Brain microvascular endothelial cell (primary cell): ENCODE measurements around the gene ARHGAP8.

Experiments used
- DNase-seq: peaks from one replicate; pipeline ENCODE4 v3.0.0-alpha.2; 2020
- H3K27ac ChIP-seq: fragments of 250-450 bp; sonication (Bioruptor Pico); 2 replicates; pipeline ENCODE4 v1.5.1; 2020; ENCODE audit warnings: mild to moderate bottlenecking, moderate library complexity
- H3K27me3 ChIP-seq: fragments of 250-450 bp; sonication (Bioruptor Pico); replicated peaks from 2 replicates; pipeline ENCODE4 v1.5.1; 2020; ENCODE audit warnings: mild to moderate bottlenecking
- H3K36me3 ChIP-seq: fragments of 250-450 bp; sonication (Bioruptor Pico); replicated peaks from 2 replicates; pipeline ENCODE4 v1.5.1; 2020; ENCODE audit warnings: mild to moderate bottlenecking
- H3K4me3 ChIP-seq: 2 replicates; pipeline ENCODE4 v1.5.1; 2011; ENCODE audit warnings: low read depth, mild to moderate bottlenecking, control low read depth, low read length, moderate library complexity
- CTCF ChIP-seq: IDR thresholded peaks from 2 replicates; pipeline ENCODE4 v1.5.1; 2011; ENCODE audit warnings: low read depth, mild to moderate bottlenecking, moderate library complexity, low read length, control low read depth, inconsistent platforms; ENCODE audit errors: missing control alignments
- in situ Hi-C: cut with HindIII; loops from 2 replicates; pipeline ENCODE4 v1.10.0; 2017; ENCODE audit warnings: low sequenced_read_pairs, low pct_ligation_motif_present

ARHGAP8 gene

GRCh38 chr22:44721213-44721612 lies 31.2 kb upstream of the ARHGAP8 start:
- H3K36me3 ChIP-seq, result no peaks in the 10 kb centered on the region

GRCh38 chr22:44722611-44723010 lies 29.8 kb upstream of the ARHGAP8 start:
- Histone ChIP-seq H3K27ac (no peak overlapping the region), H3K4me3 (no peak overlapping the region), H3K27me3 (no peaks in the 10 kb centered on the region), H3K36me3 (no peaks in the 10 kb centered on the region)
- DNase-seq, result no peak
- no peak for TF ChIP-seq CTCF
- in situ Hi-C loops, result no loop called here

More at GRCh38 chr22:44721213-44721612, 31.2 kb upstream of the ARHGAP8 start:
- no peak for DNase-seq
- Histone ChIP-seq H3K27me3 (no peaks in the 10 kb centered on the region), H3K4me3 (no peak overlapping the region), H3K27ac (no peak overlapping the region)
- TF ChIP-seq CTCF, result no peak
- in situ Hi-C loops, result no loop called here

- no peaks in the 10 kb centered on the region for H3K27me3 ChIP-seq
- in situ Hi-C loops, result no loop called here
- peak; percentile 20 for DNase-seq
- TF ChIP-seq CTCF, result no peak
- no peak overlapping the region for H3K27ac ChIP-seq
- no peaks in the 10 kb centered on the region for H3K36me3 ChIP-seq
- no peak overlapping the region for H3K4me3 ChIP-seq
Observed at GRCh38 chr22:44723801-44724200, 28.6 kb upstream of the ARHGAP8 start.

GRCh38 chr22:44724416-44724815 lies 28.0 kb upstream of the ARHGAP8 start:
- no peak for DNase-seq
- no peak for TF ChIP-seq CTCF
- in situ Hi-C loops, result no loop called here
- no peak overlapping the region for H3K4me3 ChIP-seq
- H3K27me3 ChIP-seq, result no peaks in the 10 kb centered on the region
- no peak overlapping the region for H3K27ac ChIP-seq
- H3K36me3 ChIP-seq, result no peaks in the 10 kb centered on the region

GRCh38 chr22:44724859-44725258 lies 27.5 kb upstream of the ARHGAP8 start:
- no peak overlapping the region for H3K4me3 ChIP-seq
- in situ Hi-C loops, result no loop called here
- no peak for TF ChIP-seq CTCF
- no peaks in the 10 kb centered on the region for H3K27me3 ChIP-seq
- DNase-seq, result no peak
- H3K27ac ChIP-seq, result no peak overlapping the region
- no peaks in the 10 kb centered on the region for H3K36me3 ChIP-seq

GRCh38 chr22:44726439-44726838 lies 25.9 kb upstream of the ARHGAP8 start:
- H3K36me3 ChIP-seq, result no peaks in the 10 kb centered on the region
- H3K4me3 ChIP-seq, result no peak overlapping the region
- no peaks in the 10 kb centered on the region for H3K27me3 ChIP-seq
- no peak for DNase-seq
- TF ChIP-seq CTCF, result no peak
- no peak overlapping the region for H3K27ac ChIP-seq
- in situ Hi-C loops, result no loop called here
